ENCODE data around the gene PLAAT5.

DNA sequence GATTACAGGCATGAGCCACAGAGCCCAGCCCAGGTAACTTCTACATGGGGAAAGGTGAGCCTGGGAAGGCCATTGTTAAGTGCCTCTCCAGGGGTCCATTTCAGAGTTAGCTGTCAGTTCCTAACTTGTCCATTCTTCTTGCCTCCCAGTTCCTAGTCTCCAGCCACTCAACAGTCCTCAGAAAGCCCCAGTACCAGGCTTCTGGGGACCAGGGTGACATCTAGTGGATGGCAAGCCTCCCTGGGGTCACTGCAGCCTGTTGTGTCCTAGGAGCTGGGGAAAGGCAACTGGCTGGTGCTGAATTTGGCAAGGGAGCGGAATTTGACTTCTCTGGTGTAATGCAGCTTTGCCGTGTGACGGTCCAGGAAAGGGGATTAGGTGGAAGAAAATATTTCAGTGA lies 17.0 kb upstream of the PLAAT5 start:
- TF ChIP-seq CTCF (IDR thresholded peaks at IDR 0.05) (no peak), POLR2A (IDR thresholded peaks at IDR 0.05) (no peak), EP300 (IDR thresholded peaks at IDR 0.05) (no peak)
